HUES6 (cell line): ENCODE results near the gene NMB.

Experiments used
- H3K27ac ChIP-seq: 2 replicates; pipeline ENCODE4 v1.7.0; 2013; ENCODE audit warnings: low read depth, mild to moderate bottlenecking, low read length, inconsistent platforms
- H3K27me3 ChIP-seq: 2 replicates; pipeline ENCODE4 v1.6.1; 2013; ENCODE audit warnings: low read length; ENCODE audit not compliant: control insufficient read depth, insufficient read depth
- H3K36me3 ChIP-seq: 2 replicates; pipeline ENCODE4 v1.6.1; 2013; ENCODE audit warnings: low read length; ENCODE audit not compliant: control insufficient read depth, insufficient read depth
- H3K4me1 ChIP-seq: 2 replicates; pipeline ENCODE4 v1.6.1; 2013; ENCODE audit warnings: low read length; ENCODE audit not compliant: control insufficient read depth, insufficient read depth
- H3K4me3 ChIP-seq: 2 replicates; pipeline ENCODE4 v1.5.1; 2013; ENCODE audit warnings: low read depth, low read length
- H3K9ac ChIP-seq: one replicate; pipeline ENCODE4 v1.6.1; 2013; ENCODE audit warnings: mild to moderate bottlenecking, low read length
- H3K9me3 ChIP-seq: 2 replicates; pipeline ENCODE4 v1.6.1; 2013; ENCODE audit warnings: low read depth, low read length; ENCODE audit not compliant: control insufficient read depth, insufficient read depth

The NMB gene

DNA sequence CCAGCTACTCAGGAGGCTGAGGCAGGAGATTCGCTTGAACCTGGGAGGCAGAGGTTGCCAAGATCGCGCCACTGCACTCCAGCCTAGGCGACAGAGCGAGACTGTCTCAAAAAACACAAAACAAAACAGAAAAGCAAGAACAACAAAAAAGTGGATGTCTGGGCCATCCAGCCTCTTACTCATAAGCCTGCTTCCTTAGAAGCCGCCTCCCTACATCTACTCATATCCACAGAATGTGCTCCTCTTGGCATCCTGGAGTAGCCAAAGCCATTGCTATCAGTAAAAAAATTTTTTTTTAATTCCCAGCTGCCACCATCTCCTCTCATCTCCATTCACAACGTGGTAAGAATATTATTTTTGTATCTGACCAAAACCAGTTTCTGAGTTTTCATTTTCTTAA, 46.4 kb downstream of the NMB start:
- Histone ChIP-seq H3K27me3 (no peaks in the 10 kb centered on the region), H3K9me3 (no peaks in the 10 kb centered on the region), H3K9ac (no peak overlapping the region), H3K27ac (no peak overlapping the region), H3K36me3 (peaks cover 62% of the 10 kb centered on the region), H3K4me3 (no peak overlapping the region), H3K4me1 (peaks cover 15% of the 10 kb centered on the region)

DNA sequence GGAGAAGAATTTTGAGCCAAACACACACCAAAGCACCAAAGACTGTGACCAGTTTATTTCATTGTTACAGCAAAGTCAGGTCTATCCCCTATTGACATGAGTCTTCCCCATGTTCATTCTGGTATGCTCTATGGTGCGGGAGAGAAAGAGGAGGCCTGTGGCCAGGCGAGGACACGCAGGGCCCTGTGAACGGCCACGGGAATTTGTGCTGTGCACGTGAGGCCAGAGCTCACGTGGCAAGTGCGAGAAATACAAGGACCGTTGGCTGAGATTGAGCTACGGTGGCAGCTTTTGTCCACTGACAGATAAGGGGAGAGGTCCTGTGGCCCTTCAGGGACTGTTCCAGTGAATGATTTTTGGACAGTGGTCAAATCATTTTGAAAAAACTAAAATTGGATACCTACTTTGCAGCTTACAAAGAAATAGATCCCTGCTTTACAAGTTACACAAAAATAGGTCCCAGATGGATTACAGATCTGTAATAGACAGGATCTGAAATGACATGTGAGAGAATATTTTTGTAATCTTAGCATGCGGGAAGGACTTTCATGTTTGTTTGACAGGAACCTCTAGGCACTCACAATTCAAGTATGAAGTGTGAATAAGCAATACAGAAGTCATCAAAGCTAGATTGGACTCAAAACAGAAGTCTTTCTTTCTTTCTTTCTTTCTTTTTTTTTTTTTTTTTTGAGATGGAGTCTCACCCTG, 48.0 kb downstream of the NMB start:
- H3K4me1 ChIP-seq, result peaks cover 28% of the 10 kb centered on the region
- no peaks in the 10 kb centered on the region for H3K9me3 ChIP-seq
- no peak overlapping the region for H3K4me3 ChIP-seq
- H3K27me3 ChIP-seq, result no peaks in the 10 kb centered on the region
- H3K27ac ChIP-seq, result no peak overlapping the region
- H3K36me3 ChIP-seq, result peaks cover 64% of the 10 kb centered on the region
- H3K9ac ChIP-seq, result no peak overlapping the region

DNA sequence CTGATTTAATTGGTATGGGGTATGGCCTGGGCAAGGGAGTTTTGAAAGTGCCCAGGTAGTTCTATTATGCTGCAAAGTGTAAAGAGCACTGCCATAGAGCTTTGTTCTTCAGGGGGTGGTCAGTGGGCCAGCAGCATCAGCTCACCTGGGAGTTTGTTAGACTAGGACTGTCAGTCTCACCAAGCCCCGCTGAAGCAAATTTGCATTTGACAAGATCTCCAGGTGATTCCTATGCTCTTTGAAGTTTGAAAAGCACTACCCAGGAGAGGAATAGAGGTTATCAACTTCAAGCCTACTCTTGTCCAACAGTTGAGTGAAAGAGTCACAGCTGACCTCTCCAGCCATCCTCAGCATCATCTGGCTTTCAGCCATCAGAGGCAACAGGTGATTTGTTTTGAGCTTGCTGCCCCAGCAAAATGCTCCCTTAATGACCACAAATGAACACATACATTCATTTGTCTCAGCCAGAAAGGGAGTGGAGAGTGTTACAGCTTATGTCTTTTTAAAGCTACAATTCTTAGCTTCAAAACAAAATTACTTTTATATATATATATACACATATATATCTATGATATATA, 49.2 kb downstream of the NMB start:
- H3K36me3 ChIP-seq, result peaks cover 67% of the 10 kb centered on the region

DNA sequence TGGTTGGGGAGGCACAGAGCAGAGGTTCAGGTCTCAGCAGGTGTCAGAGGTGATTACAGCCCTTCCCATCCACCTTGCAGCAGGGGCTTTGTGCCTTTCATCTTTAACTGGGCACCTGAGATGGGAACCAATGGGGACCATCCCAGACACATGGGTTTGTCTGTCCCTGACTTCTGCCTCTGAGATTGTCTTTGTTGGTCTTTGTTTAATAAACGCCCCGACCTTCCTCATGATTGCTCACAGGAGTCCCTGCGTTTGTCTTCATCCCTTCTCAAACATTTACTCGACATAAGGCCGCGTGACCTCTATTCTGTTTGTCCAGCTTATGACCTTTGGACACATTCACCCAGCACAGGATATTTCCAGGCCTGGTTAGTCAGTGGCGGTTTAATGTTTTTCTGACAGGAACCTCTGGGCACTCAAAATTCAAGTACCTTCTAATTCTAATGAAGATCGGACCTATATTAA, 51.3 kb downstream of the NMB start:
- H3K4me1 ChIP-seq, result peaks cover 43% of the 10 kb centered on the region
- H3K9ac ChIP-seq, result no peak overlapping the region
- peaks cover 58% of the 10 kb centered on the region for H3K36me3 ChIP-seq
- H3K27me3 ChIP-seq, result no peaks in the 10 kb centered on the region
- H3K4me3 ChIP-seq, result no peak overlapping the region
- no peak overlapping the region for H3K27ac ChIP-seq
- no peaks in the 10 kb centered on the region for H3K9me3 ChIP-seq

More for the DNA sequence above, 49.2 kb downstream of the NMB start:
- H3K27ac ChIP-seq, result no peak overlapping the region
- no peak overlapping the region for H3K9ac ChIP-seq
- H3K4me3 ChIP-seq, result no peak overlapping the region
- H3K9me3 ChIP-seq, result no peaks in the 10 kb centered on the region
- H3K4me1 ChIP-seq, result peaks cover 38% of the 10 kb centered on the region
- H3K27me3 ChIP-seq, result no peaks in the 10 kb centered on the region

DNA sequence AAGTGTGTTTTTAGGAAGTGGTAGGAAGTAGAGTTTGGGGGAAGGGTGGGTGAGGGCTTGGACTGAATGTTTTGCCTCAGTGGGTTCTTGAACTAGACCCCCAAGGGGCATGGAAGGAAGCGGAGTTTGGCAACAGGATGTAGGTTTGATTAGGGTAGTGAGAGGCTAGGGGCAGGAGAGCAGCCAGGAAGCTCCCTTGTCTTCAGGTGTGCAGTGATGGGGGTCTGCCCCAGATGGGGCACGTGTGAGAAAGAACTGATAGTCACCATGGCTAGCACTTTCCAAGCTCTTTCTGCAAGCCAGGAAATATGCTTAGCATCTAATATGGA, 52.5 kb downstream of the NMB start:
- Histone ChIP-seq H3K27me3 (no peaks in the 10 kb centered on the region), H3K27ac (no peak overlapping the region; the same call in 1 of the 2 replicates), H3K4me3 (peak overlapping the region; percentile 67), H3K9ac (peak overlapping the region; percentile 94), H3K36me3 (peaks cover 58% of the 10 kb centered on the region), H3K4me1 (peaks cover 43% of the 10 kb centered on the region), H3K9me3 (no peaks in the 10 kb centered on the region)
